SK-N-SH treated with all-trans-retinoic acid at 6 μM for 48 hours (cell line): Measurements from ENCODE around the gene PDE3A.
A peak's percentile ranks its signal among the peaks of the same experiment; 100 is the strongest.

Experiments used
- ATAC-seq: fragments of 200-7000 bp; cut with Tn5 transposase; 3 replicates; pipeline ENCODE4 v1.9.1; 2020; ENCODE audit warnings: mild to moderate bottlenecking, moderate library complexity
- ARNTL ChIP-seq: fragments of 450-650 bp; formaldehyde crosslinking; IDR thresholded peaks from 2 replicates; pipeline ENCODE4 v1.5.0; 2020; ENCODE audit warnings: low read depth, mild to moderate bottlenecking, moderate library complexity, borderline replicate concordance
- BACH2 ChIP-seq: fragments of 250-450 bp; sonication (Bioruptor Pico); IDR thresholded peaks from 2 replicates; pipeline ENCODE4 v1.9.0; 2021; ENCODE audit warnings: mild to moderate bottlenecking, borderline replicate concordance
- CSDC2 ChIP-seq: fragments of 250-450 bp; sonication (Bioruptor Pico); IDR thresholded peaks from 2 replicates; pipeline ENCODE4 v1.5.0; 2020; ENCODE audit warnings: mild to moderate bottlenecking, moderate library complexity
- ESRRG ChIP-seq: fragments of 250-450 bp; sonication (Bioruptor Pico); IDR thresholded peaks from 2 replicates; pipeline ENCODE4 v1.6.1; 2021; ENCODE audit warnings: mild to moderate bottlenecking
- GLIS3 ChIP-seq: fragments of 250-450 bp; sonication (Bioruptor Pico); IDR thresholded peaks from 2 replicates; pipeline ENCODE4 v1.5.0; 2020; ENCODE audit warnings: mild to moderate bottlenecking, moderate library complexity
- ISL1 ChIP-seq: fragments of 250-450 bp; sonication (Bioruptor Pico); IDR thresholded peaks from 2 replicates; pipeline ENCODE4 v2.1.2; 2022; ENCODE audit warnings: mild to moderate bottlenecking, moderate library complexity
- OSR1 ChIP-seq: fragments of 250-450 bp; sonication (Bioruptor Pico); IDR thresholded peaks from 2 replicates; pipeline ENCODE4 v1.8.0; 2022; ENCODE audit warnings: moderate library complexity, mild to moderate bottlenecking, inconsistent platforms
- PPARA ChIP-seq: fragments of 250-450 bp; sonication (Bioruptor Pico); IDR thresholded peaks from 2 replicates; pipeline ENCODE4 v1.5.0; 2020; ENCODE audit warnings: mild to moderate bottlenecking, borderline replicate concordance
- RARB ChIP-seq: fragments of 250-450 bp; sonication (Bioruptor Pico); IDR thresholded peaks from 2 replicates; pipeline ENCODE4 v1.8.0; 2021; ENCODE audit warnings: mild to moderate bottlenecking, moderate library complexity
- SNAI2 ChIP-seq: fragments of 250-450 bp; sonication (Bioruptor Pico); IDR thresholded peaks from 2 replicates; pipeline ENCODE4 v1.5.0; 2020; ENCODE audit warnings: mild to moderate bottlenecking, moderate library complexity
- TCF4 ChIP-seq: fragments of 250-450 bp; sonication (Bioruptor Pico); IDR thresholded peaks from 2 replicates; pipeline ENCODE4 v1.8.0; 2021; ENCODE audit warnings: mild to moderate bottlenecking, moderate library complexity, borderline replicate concordance
- TOX ChIP-seq: fragments of 250-450 bp; sonication (Bioruptor Pico); IDR thresholded peaks from 2 replicates; pipeline ENCODE4 v1.8.0; 2021; ENCODE audit warnings: mild to moderate bottlenecking, moderate library complexity, borderline replicate concordance
- TSHZ2 ChIP-seq: fragments of 250-450 bp; sonication (Bioruptor Pico); IDR thresholded peaks from 2 replicates; pipeline ENCODE4 v1.5.0; 2020; ENCODE audit warnings: mild to moderate bottlenecking, moderate library complexity
- ZC3H10 ChIP-seq: fragments of 250-450 bp; sonication (Bioruptor Pico); IDR thresholded peaks from 2 replicates; pipeline ENCODE4 v1.5.1; 2021; ENCODE audit warnings: mild to moderate bottlenecking, moderate library complexity
- ZFP3 ChIP-seq: fragments of 250-450 bp; sonication (Bioruptor Pico); IDR thresholded peaks from 2 replicates; pipeline ENCODE4 v1.5.0; 2020; ENCODE audit warnings: mild to moderate bottlenecking, moderate library complexity
- ZFP30 ChIP-seq: fragments of 450-650 bp; formaldehyde crosslinking; IDR thresholded peaks from 2 replicates; pipeline ENCODE4 v1.5.0; 2022; ENCODE audit warnings: mild to moderate bottlenecking, moderate library complexity
- ZNF565 ChIP-seq: fragments of 450-650 bp; formaldehyde crosslinking; conservative IDR thresholded peaks from 2 replicates; pipeline ENCODE4 v1.5.0; 2020; ENCODE audit warnings: low read depth, mild to moderate bottlenecking, moderate library complexity
- ZNF70 ChIP-seq: fragments of 450-650 bp; formaldehyde crosslinking; IDR thresholded peaks from 2 replicates; pipeline ENCODE4 v1.5.0; 2020; ENCODE audit warnings: mild to moderate bottlenecking, moderate library complexity
- ZNF8 ChIP-seq: fragments of 450-650 bp; formaldehyde crosslinking; IDR thresholded peaks from 2 replicates; pipeline ENCODE4 v1.5.0; 2020; ENCODE audit warnings: mild to moderate bottlenecking, moderate library complexity
- TF ChIP-seq, protein P1 (sequence below): fragments of 250-450 bp; sonication (Bioruptor Pico); IDR thresholded peaks from 2 replicates; pipeline ENCODE4 v1.8.0; 2020; ENCODE audit warnings: mild to moderate bottlenecking, moderate library complexity, borderline replicate concordance
- TF ChIP-seq, protein P2 (sequence below): fragments of 250-450 bp; sonication (Bioruptor Pico); IDR thresholded peaks from 2 replicates; pipeline ENCODE4 v1.5.1; 2020; ENCODE audit warnings: low read depth, mild to moderate bottlenecking, moderate library complexity
- TF ChIP-seq, protein P3 (sequence below): fragments of 250-450 bp; sonication (Bioruptor Pico); IDR thresholded peaks from 2 replicates; pipeline ENCODE4 v1.8.0; 2021; ENCODE audit warnings: low read depth, mild to moderate bottlenecking, moderate library complexity, borderline replicate concordance
- TF ChIP-seq, protein P4 (sequence below): fragments of 250-450 bp; sonication (Bioruptor Pico); IDR thresholded peaks from 2 replicates; pipeline ENCODE4 v1.5.1; 2021; ENCODE audit warnings: mild to moderate bottlenecking, moderate library complexity

PDE3A gene

DNA sequence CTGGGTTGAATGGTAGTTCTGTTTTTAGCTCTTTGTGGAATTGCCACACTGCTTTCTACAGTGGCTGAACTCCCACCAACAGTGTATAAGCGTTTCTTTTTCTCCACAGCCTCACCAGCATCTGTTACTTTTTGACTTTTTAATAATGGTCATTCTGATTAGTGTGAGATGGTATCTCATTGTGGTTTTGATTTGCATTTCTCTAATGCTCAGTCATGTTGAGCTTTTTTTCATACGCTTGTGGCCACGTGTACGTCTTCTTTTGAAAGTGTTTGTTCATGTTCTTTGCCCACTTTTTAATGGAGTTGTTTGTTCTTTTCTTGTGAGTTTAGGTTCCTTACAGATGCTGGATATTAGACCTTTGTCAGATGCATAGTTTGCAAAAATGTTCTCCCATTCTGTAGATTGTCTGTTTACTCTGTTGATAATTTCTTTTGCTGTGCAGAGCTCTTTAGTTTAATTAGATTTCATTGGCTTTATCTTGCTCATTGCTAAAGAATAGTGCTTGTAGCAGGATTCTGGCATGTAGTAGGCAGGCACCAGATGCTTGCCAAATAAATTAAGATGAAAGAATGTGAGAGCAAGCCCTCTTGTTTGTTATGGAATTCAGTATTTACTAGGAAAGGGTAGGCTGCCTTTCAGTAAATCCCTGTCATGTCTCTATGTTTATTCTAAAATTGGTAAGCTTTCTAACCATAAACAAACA is 86.8 kb downstream of the PDE3A start:
- peak; percentile 30; the same call in 1 of the 3 replicates for ATAC-seq
- TF ChIP-seq ESRRG (CRISPR knock-in tag) (0 out of 2 replicates have a peak, but pooled peaks have one; percentile 33), ARNTL (CRISPR knock-in tag) (no peak), BACH2 (CRISPR knock-in tag) (no peak), CSDC2 (no peak), OSR1 (CRISPR knock-in tag) (no peak), GLIS3 (CRISPR knock-in tag) (no peak), ISL1 (CRISPR knock-in tag) (peak; percentile 79), TSHZ2 (CRISPR knock-in tag) (peak; percentile 67; the same call in 1 of the 2 replicates), ZFP3 (CRISPR knock-in tag) (no peak), RARB (no peak), TOX (CRISPR knock-in tag) (no peak), ZNF565 (CRISPR knock-in tag) (no peak), ZNF8 (CRISPR knock-in tag) (peak; percentile 25; the same call in 1 of the 2 replicates), TCF4 (CRISPR knock-in tag) (peak; percentile 82), ZNF70 (CRISPR knock-in tag) (no peak), PPARA (CRISPR knock-in tag) (no peak), ZC3H10 (CRISPR knock-in tag) (no peak), SNAI2 (CRISPR knock-in tag) (no peak), ZFP30 (CRISPR knock-in tag) (no peak)
- TF ChIP-seq, protein P1, sequence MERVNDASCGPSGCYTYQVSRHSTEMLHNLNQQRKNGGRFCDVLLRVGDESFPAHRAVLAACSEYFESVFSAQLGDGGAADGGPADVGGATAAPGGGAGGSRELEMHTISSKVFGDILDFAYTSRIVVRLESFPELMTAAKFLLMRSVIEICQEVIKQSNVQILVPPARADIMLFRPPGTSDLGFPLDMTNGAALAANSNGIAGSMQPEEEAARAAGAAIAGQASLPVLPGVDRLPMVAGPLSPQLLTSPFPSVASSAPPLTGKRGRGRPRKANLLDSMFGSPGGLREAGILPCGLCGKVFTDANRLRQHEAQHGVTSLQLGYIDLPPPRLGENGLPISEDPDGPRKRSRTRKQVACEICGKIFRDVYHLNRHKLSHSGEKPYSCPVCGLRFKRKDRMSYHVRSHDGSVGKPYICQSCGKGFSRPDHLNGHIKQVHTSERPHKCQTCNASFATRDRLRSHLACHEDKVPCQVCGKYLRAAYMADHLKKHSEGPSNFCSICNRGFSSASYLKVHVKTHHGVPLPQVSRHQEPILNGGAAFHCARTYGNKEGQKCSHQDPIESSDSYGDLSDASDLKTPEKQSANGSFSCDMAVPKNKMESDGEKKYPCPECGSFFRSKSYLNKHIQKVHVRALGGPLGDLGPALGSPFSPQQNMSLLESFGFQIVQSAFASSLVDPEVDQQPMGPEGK (CRISPR knock-in tag): no peak
- TF ChIP-seq, protein P2, sequence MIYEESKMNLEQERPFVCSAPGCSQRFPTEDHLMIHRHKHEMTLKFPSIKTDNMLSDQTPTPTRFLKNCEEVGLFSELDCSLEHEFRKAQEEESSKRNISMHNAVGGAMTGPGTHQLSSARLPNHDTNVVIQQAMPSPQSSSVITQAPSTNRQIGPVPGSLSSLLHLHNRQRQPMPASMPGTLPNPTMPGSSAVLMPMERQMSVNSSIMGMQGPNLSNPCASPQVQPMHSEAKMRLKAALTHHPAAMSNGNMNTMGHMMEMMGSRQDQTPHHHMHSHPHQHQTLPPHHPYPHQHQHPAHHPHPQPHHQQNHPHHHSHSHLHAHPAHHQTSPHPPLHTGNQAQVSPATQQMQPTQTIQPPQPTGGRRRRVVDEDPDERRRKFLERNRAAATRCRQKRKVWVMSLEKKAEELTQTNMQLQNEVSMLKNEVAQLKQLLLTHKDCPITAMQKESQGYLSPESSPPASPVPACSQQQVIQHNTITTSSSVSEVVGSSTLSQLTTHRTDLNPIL (CRISPR knock-in tag): no peak
- TF ChIP-seq, protein P3, sequence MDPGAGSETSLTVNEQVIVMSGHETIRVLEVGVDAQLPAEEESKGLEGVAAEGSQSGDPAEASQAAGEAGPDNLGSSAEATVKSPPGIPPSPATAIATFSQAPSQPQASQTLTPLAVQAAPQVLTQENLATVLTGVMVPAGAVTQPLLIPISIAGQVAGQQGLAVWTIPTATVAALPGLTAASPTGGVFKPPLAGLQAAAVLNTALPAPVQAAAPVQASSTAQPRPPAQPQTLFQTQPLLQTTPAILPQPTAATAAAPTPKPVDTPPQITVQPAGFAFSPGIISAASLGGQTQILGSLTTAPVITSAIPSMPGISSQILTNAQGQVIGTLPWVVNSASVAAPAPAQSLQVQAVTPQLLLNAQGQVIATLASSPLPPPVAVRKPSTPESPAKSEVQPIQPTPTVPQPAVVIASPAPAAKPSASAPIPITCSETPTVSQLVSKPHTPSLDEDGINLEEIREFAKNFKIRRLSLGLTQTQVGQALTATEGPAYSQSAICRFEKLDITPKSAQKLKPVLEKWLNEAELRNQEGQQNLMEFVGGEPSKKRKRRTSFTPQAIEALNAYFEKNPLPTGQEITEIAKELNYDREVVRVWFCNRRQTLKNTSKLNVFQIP (CRISPR knock-in tag): no peak
- TF ChIP-seq, protein P4, sequence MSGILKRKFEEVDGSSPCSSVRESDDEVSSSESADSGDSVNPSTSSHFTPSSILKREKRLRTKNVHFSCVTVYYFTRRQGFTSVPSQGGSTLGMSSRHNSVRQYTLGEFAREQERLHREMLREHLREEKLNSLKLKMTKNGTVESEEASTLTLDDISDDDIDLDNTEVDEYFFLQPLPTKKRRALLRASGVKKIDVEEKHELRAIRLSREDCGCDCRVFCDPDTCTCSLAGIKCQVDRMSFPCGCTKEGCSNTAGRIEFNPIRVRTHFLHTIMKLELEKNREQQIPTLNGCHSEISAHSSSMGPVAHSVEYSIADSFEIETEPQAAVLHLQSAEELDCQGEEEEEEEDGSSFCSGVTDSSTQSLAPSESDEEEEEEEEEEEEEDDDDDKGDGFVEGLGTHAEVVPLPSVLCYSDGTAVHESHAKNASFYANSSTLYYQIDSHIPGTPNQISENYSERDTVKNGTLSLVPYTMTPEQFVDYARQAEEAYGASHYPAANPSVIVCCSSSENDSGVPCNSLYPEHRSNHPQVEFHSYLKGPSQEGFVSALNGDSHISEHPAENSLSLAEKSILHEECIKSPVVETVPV (CRISPR knock-in tag): peak; percentile 70; the same call in 1 of the 2 replicates
- TF ChIP-seq, all 23 proteins: peak for 6

DNA sequence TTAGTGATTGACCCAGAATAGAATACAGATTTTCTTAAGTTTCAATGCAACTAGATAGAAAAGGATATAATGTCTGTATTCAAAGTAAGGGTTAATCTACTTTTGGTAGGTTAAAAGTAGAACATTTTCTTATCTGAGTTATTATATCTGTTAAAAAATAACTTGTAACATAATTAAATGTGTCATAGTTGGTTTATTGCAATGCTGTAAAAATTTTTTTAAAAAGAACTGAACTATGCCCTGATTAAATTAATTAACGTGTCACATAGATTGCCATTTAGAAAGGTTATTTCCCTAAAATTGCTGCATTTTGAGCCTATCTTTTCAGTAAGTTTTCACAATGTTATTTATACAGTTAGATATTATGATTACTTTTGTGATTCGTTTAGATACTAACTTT is 89.2 kb downstream of the PDE3A start:
- no peak for ATAC-seq
- TF ChIP-seq ESRRG (CRISPR knock-in tag) (no peak), BACH2 (CRISPR knock-in tag) (no peak), ZFP30 (CRISPR knock-in tag) (no peak), ARNTL (CRISPR knock-in tag) (no peak)
